Ascending aorta (tissue), 2 donors: ENCODE data around the gene WWC1. TPM values are rescaled to one million over a fixed set of nuclear protein-coding genes. Genes with fewer than 3 reads are reported as not detected.
"Not testable (repeated sequence)": the region's sequence is repeated elsewhere in the genome, so short reads cannot be mapped to it uniquely, and the experiment has no call there.

Experiments used
- DNase-seq, 2 donors: peaks; one replicate each; pipeline ENCODE4 v3.0.0-alpha.2; 2019; ENCODE audit warnings: low spot score in 2 of 2
- H3K27ac ChIP-seq, 2 donors: fragments of 200-600 bp; sonication (generic); one replicate each; pipeline ENCODE4 v1.5.1; 2016 to 2017; ENCODE audit warnings: mild to moderate bottlenecking in 1 of 2
- H3K27me3 ChIP-seq: fragments of 200-600 bp; sonication (generic); one replicate; pipeline ENCODE4 v1.5.1; 2017
- H3K36me3 ChIP-seq, 2 donors: fragments of 200-600 bp; sonication (generic); one replicate each; pipeline ENCODE4 v1.5.1; 2016
- H3K4me1 ChIP-seq, 2 donors: fragments of 200-600 bp; sonication (generic); one replicate each; pipeline ENCODE4 v1.5.1; 2016 to 2017; ENCODE audit warnings: mild to moderate bottlenecking in 1 of 2
- H3K4me3 ChIP-seq, 2 donors: fragments of 200-600 bp; sonication (generic); one replicate each; pipeline ENCODE4 v1.5.1; 2016 to 2017; ENCODE audit warnings: mild to moderate bottlenecking in 1 of 2
- H3K9me3 ChIP-seq, 2 donors: fragments of 200-600 bp; sonication (generic); one replicate each; pipeline ENCODE4 v1.5.1; 2016
- CTCF ChIP-seq, 3 experiments: fragments of 200-600 bp in 2 of 3; fragments of 450-650 bp in 1 of 3; sonication (generic) in 2 of 3; IDR thresholded peaks; one replicate each; pipeline ENCODE4 v1.5.1; 2016 to 2019; ENCODE audit warnings: antibody characterized with exemption in 3 of 3, mild to moderate bottlenecking in 1 of 3, moderate library complexity in 1 of 3
- intact Hi-C: fragments of 100-400 bp; cut with DNase I; formaldehyde crosslinking; loops from one replicate; pipeline ENCODE4 v1.15.1; 2023
- total RNA-seq: library from RNA; depleted of rRNA; stranded (reverse); fragments of >200 nt; gene quantifications from one replicate; pipeline ENCODE4 v1.1.0, GENCODE V29; 2016

The WWC1 gene
- total RNA-seq, 1 donor from 2014 or later = not detected

- no peaks in the 10 kb centered on the region for H3K9me3 ChIP-seq
- no peak overlapping the region for H3K27ac ChIP-seq
- DNase-seq = no peak
- H3K4me3 ChIP-seq = no peak overlapping the region
- H3K27me3 ChIP-seq = no peaks in the 10 kb centered on the region
- no peaks in the 10 kb centered on the region for H3K36me3 ChIP-seq
- no peaks in the 10 kb centered on the region for H3K4me1 ChIP-seq
- intact Hi-C loops = no loop called here
- no peak for TF ChIP-seq CTCF (IDR thresholded peaks at IDR 0.05)
Observed at GRCh38 chr5:168307022-168307421, 15.6 kb downstream of the WWC1 start.

GRCh38 chr5:168307925-168308584, 16.6 kb downstream of the WWC1 start:
- H3K36me3 ChIP-seq = no peaks in the 10 kb centered on the region
- H3K27ac ChIP-seq = no peak overlapping the region
- no peaks in the 10 kb centered on the region for H3K27me3 ChIP-seq
- no peak overlapping the region for H3K4me3 ChIP-seq
- DNase-seq = no peak
- H3K9me3 ChIP-seq = no peaks in the 10 kb centered on the region
- no peak for TF ChIP-seq CTCF (IDR thresholded peaks at IDR 0.05)
- no peaks in the 10 kb centered on the region for H3K4me1 ChIP-seq
- intact Hi-C loops = no loop called here

GRCh38 chr5:168308976-168309598, 17.6 kb downstream of the WWC1 start:
- no peak overlapping the region for H3K27ac ChIP-seq
- no peak overlapping the region for H3K4me3 ChIP-seq
- H3K9me3 ChIP-seq = no peaks in the 10 kb centered on the region
- intact Hi-C loops = no loop called here
- H3K27me3 ChIP-seq = no peaks in the 10 kb centered on the region
- no peak for TF ChIP-seq CTCF (IDR thresholded peaks at IDR 0.05)
- no peaks in the 10 kb centered on the region for H3K4me1 ChIP-seq
- no peaks in the 10 kb centered on the region for H3K36me3 ChIP-seq
- no peak for DNase-seq

- H3K36me3 ChIP-seq, intact Hi-C loops, DNase-seq, H3K27me3 ChIP-seq, H3K4me3 ChIP-seq, H3K9me3 ChIP-seq, H3K4me1 ChIP-seq, H3K27ac ChIP-seq: not testable (repeated sequence)
Observed at GRCh38 chr5:168310541-168310940, 19.1 kb downstream of the WWC1 start.

- Histone ChIP-seq H3K36me3 (no peaks in the 10 kb centered on the region), H3K27ac (no peak overlapping the region), H3K9me3 (no peaks in the 10 kb centered on the region), H3K4me3 (no peak overlapping the region), H3K4me1 (no peaks in the 10 kb centered on the region), H3K27me3 (no peaks in the 10 kb centered on the region)
- intact Hi-C loops = no loop called here
- no peak for TF ChIP-seq CTCF (IDR thresholded peaks at IDR 0.05)
- DNase-seq = no peak
Observed at GRCh38 chr5:168311061-168311566, 19.7 kb downstream of the WWC1 start.

- intact Hi-C loops = no loop called here
- no peak overlapping the region for H3K27ac ChIP-seq
- H3K36me3 ChIP-seq = no peaks in the 10 kb centered on the region
- no peak overlapping the region for H3K4me3 ChIP-seq
- no peak for DNase-seq
- H3K4me1 ChIP-seq = no peaks in the 10 kb centered on the region
- no peak for TF ChIP-seq CTCF (IDR thresholded peaks at IDR 0.05)
- H3K9me3 ChIP-seq = no peaks in the 10 kb centered on the region
- H3K27me3 ChIP-seq = no peaks in the 10 kb centered on the region
Observed at GRCh38 chr5:168312606-168313295, 21.3 kb downstream of the WWC1 start.
